HG02798 (cell line): Measurements from ENCODE around the gene ADSS1.

ENCODE experiments used
- ATAC-seq: cut with Tn5 transposase; IDR thresholded peaks from one replicate; pipeline ENCODE4 v1.9.1; 2021; ENCODE audit warnings: mild to moderate bottlenecking; ENCODE audit not compliant: unreplicated experiment, poor library complexity

Gene ADSS1

GRCh38 chr14:104723651-104724406 is at the start of gene ADSS1:
Gene ADSS1 (plus strand): TSS chr14:104724229. CDS start chr14:104724271, 42 bp downstream.
- peak; percentile 48 for ATAC-seq

GRCh38 chr14:104675447-104675846 is 48.6 kb upstream of the ADSS1 start:
- ATAC-seq, result no peak

GRCh38 chr14:104676130-104676693 is 47.8 kb upstream of the ADSS1 start:
- ATAC-seq, result no peak

GRCh38 chr14:104676694-104677511 is 47.1 kb upstream of the ADSS1 start:
- ATAC-seq, result peak; percentile 30

- peak; percentile 50 for ATAC-seq
Measured at GRCh38 chr14:104677512-104678332, 46.3 kb upstream of the ADSS1 start.

- no peak for ATAC-seq
Measured at GRCh38 chr14:104678346-104678745, 45.7 kb upstream of the ADSS1 start.

GRCh38 chr14:104678901-104679705 is 44.9 kb upstream of the ADSS1 start:
- no peak for ATAC-seq

GRCh38 chr14:104680056-104680805 is 43.8 kb upstream of the ADSS1 start:
- no peak for ATAC-seq

- ATAC-seq, result peak; percentile 36
Measured at GRCh38 chr14:104680806-104681688, 43.0 kb upstream of the ADSS1 start.

- ATAC-seq, result no peak
Measured at GRCh38 chr14:104681689-104682074, 42.3 kb upstream of the ADSS1 start.

- no peak for ATAC-seq
Measured at GRCh38 chr14:104682107-104682593, 41.9 kb upstream of the ADSS1 start.

GRCh38 chr14:104683653-104684448 is 40.2 kb upstream of the ADSS1 start:
- no peak for ATAC-seq

- no peak for ATAC-seq
Measured at GRCh38 chr14:104684449-104684821, 39.6 kb upstream of the ADSS1 start.

GRCh38 chr14:104685216-104685997 is 38.6 kb upstream of the ADSS1 start:
- no peak for ATAC-seq

GRCh38 chr14:104685998-104686610 is 37.9 kb upstream of the ADSS1 start:
- no peak for ATAC-seq
